ENCODE results near the gene LMF1.

DNA sequence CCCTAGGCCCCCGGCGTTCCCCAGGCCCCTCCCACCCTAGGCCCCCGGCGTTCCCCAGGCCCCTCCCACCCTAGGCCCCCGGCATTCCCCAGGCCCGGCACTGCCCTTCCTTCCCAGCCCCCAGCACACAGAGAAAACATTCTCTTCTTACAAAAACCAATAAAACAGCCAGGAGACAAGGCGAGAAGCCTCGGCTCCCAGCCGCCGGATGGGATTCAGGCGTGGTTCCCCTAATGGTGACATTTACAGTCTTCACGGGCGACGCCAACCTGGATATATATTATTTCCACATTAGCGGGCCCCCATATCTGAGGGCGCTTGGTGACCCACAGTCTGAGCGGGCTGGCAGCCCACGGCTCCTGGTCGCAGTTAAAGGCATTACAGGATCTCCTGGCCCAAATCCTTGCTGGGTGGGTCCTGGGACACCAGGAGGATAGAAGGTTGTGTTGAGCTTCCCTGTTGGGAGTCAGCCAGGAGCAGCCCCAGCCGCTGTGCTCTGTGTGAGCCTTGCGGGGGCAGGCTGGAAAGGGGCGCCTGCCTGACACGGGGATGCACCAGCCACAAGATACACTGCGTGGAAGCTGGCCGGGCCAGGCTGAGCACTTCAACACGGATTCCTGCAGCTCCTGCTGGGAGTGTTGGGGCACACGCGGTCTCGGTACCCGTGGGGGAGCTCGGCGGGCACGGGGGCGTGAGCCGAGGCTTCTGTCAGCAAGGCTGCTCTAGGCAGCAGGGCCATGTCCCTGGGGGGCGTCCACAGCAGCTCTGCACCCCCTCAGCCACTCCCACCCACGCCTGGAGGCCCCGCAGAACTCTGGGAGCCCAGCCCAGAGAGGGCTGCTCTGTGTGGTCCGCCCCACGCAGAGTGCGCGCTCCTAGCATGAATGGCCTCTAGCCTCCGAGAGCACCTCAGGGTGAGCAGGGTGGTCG, 83.7 kb downstream of the LMF1 start:
- TF ChIP-seq, protein P1, sequence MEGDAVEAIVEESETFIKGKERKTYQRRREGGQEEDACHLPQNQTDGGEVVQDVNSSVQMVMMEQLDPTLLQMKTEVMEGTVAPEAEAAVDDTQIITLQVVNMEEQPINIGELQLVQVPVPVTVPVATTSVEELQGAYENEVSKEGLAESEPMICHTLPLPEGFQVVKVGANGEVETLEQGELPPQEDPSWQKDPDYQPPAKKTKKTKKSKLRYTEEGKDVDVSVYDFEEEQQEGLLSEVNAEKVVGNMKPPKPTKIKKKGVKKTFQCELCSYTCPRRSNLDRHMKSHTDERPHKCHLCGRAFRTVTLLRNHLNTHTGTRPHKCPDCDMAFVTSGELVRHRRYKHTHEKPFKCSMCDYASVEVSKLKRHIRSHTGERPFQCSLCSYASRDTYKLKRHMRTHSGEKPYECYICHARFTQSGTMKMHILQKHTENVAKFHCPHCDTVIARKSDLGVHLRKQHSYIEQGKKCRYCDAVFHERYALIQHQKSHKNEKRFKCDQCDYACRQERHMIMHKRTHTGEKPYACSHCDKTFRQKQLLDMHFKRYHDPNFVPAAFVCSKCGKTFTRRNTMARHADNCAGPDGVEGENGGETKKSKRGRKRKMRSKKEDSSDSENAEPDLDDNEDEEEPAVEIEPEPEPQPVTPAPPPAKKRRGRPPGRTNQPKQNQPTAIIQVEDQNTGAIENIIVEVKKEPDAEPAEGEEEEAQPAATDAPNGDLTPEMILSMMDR (IDR thresholded peaks at IDR 0.05), result no peak
- TF ChIP-seq POLR2A (IDR thresholded peaks at IDR 0.05), result no peak
- no peak for TF ChIP-seq POLR2AphosphoS5 (IDR thresholded peaks at IDR 0.05)
- TF ChIP-seq EP300 (IDR thresholded peaks at IDR 0.05), result no peak
